Natural killer cell treated with Interleukin-12 subunit alpha and Interleukin-12 subunit beta and Interleukin-15 and Interleukin-18, amount 100 ng/mL, for 72 hours (primary cell): ENCODE data around the gene PAM16. TPM values are rescaled to one million over a fixed set of nuclear protein-coding genes. Genes with fewer than 3 reads are reported as not detected.

Experiments
- ATAC-seq, 2 donors: fragments of 150-1000 bp; cut with Tn5 transposase in 1 of 2; sonication (Bioruptor Pico), chemical (Tn5 transposase) in 1 of 2; 2 replicates each; pipeline ENCODE4 v1.10.0; 2021
- DNase-seq: peaks from one replicate; pipeline ENCODE4 v3.0.0; 2022; ENCODE audit warnings: low spot score
- H3K27ac Mint-ChIP-seq, 2 donors: 1 replicate in 1 of 2; 2 replicates in 1 of 2; pipeline ENCODE4 v1.8.0; 2022; ENCODE audit warnings: mixed read lengths in 2 of 2, mild to moderate bottlenecking in 1 of 2, moderate library complexity in 1 of 2
- H3K27me3 Mint-ChIP-seq, 2 donors: 1 replicate in 1 of 2; 2 replicates in 1 of 2; pipeline ENCODE4 v1.8.0; 2022; ENCODE audit warnings: mixed read lengths in 2 of 2
- H3K36me3 Mint-ChIP-seq: one replicate; pipeline ENCODE4 v1.8.0; 2022; ENCODE audit warnings: mixed read lengths
- H3K4me1 Mint-ChIP-seq, 2 donors: 1 replicate in 1 of 2; 2 replicates in 1 of 2; pipeline ENCODE4 v1.8.0; 2022; ENCODE audit warnings: low read depth in 2 of 2, mixed read lengths in 2 of 2, mild to moderate bottlenecking in 1 of 2
- H3K4me3 Mint-ChIP-seq: one replicate; pipeline ENCODE4 v1.8.0; 2022; ENCODE audit warnings: mixed read lengths
- H3K9me3 Mint-ChIP-seq: 2 replicates; pipeline ENCODE4 v1.8.0; 2022; ENCODE audit warnings: mixed read lengths
- total RNA-seq, 2 donors: library from RNA; stranded (reverse); gene quantifications; one replicate each; pipeline ENCODE4 v1.2.3, GENCODE V29; 2022

PAM16 gene
- total RNA-seq, 2 donors from 2014 or later = 59.0 to 114 TPM

- peak within 1 kb of the TSS; percentile 26 to 39 for H3K27ac Mint-ChIP-seq
- H3K4me3 Mint-ChIP-seq = peak within 1 kb of the TSS; percentile 93
- no peaks in the 10 kb centered on the region for H3K9me3 Mint-ChIP-seq
- peaks cover 10 to 12% of the 10 kb centered on the region in 2 donors for H3K27me3 Mint-ChIP-seq
- DNase-seq (no peak), ATAC-seq (peak; percentile 73 to 83)
- H3K4me1 Mint-ChIP-seq = peaks cover 11 to 14% of the 10 kb centered on the region in 2 donors
- peaks cover 5% of the 10 kb centered on the region for H3K36me3 Mint-ChIP-seq
Measured at GRCh38 chr16:4315186-4316107, 35.7 kb downstream of the PAM16 start, which contains the start of gene GLIS2. TSS of gene GLIS2 (plus strand) at chr16:4316067. CDS start at chr16:4332281, 16,214 bp downstream.

GRCh38 chr16:4314532-4315185, 36.5 kb downstream of the PAM16 start:
- ATAC-seq (no peak), DNase-seq (no peak)
- Mint-ChIP-seq H3K9me3 (no peaks in the 10 kb centered on the region), H3K4me3 (peak overlapping the region; percentile 93), H3K4me1 (peaks cover 11 to 14% of the 10 kb centered on the region in 2 donors), H3K27me3 (peaks cover 10 to 12% of the 10 kb centered on the region in 2 donors), H3K27ac (peak overlapping the region; percentile 26 to 39), H3K36me3 (peaks cover 5% of the 10 kb centered on the region)

- Mint-ChIP-seq H3K27ac (peak overlapping the region; percentile 26 to 39), H3K4me1 (peaks cover 11 to 14% of the 10 kb centered on the region in 2 donors), H3K27me3 (peaks cover 10 to 12% of the 10 kb centered on the region in 2 donors), H3K9me3 (no peaks in the 10 kb centered on the region), H3K36me3 (peaks cover 5% of the 10 kb centered on the region), H3K4me3 (peak overlapping the region; percentile 93)
- DNase-seq = no peak
- no peak for ATAC-seq
Measured at GRCh38 chr16:4313563-4314531, 37.3 kb downstream of the PAM16 start.

- H3K4me1 Mint-ChIP-seq = peaks cover 19 to 25% of the 10 kb centered on the region in 2 donors
- H3K4me3 Mint-ChIP-seq = no peak overlapping the region
- H3K27me3 Mint-ChIP-seq = peaks cover 8 to 10% of the 10 kb centered on the region in 2 donors
- H3K36me3 Mint-ChIP-seq = peaks cover 10% of the 10 kb centered on the region
- ATAC-seq = no peak
- H3K9me3 Mint-ChIP-seq = no peaks in the 10 kb centered on the region
- peak overlapping the region in 1 of 2 donors; percentile 16 for H3K27ac Mint-ChIP-seq
- peak; percentile 74 for DNase-seq
Measured at GRCh38 chr16:4309833-4310266, 41.3 kb downstream of the PAM16 start.

- Mint-ChIP-seq H3K27me3 (peaks cover 3 to 5% of the 10 kb centered on the region in 2 donors), H3K36me3 (peaks cover 5% of the 10 kb centered on the region), H3K4me3 (peak overlapping the region; percentile 65), H3K27ac (peak overlapping the region; percentile 91 to 97), H3K4me1 (peaks cover 13 to 19% of the 10 kb centered on the region in 2 donors), H3K9me3 (no peaks in the 10 kb centered on the region)
- DNase-seq (no peak), ATAC-seq (no peak)
Measured at GRCh38 chr16:4309102-4309832, 41.9 kb downstream of the PAM16 start.

- Mint-ChIP-seq H3K4me3 (peak overlapping the region; percentile 98), H3K27me3 (no peaks in the 10 kb centered on the region), H3K27ac (peak overlapping the region; percentile 91 to 97), H3K9me3 (no peaks in the 10 kb centered on the region), H3K4me1 (peaks cover 9 to 19% of the 10 kb centered on the region in 2 donors), H3K36me3 (peaks cover 5% of the 10 kb centered on the region)
- ATAC-seq (peak; percentile 96 to 98), DNase-seq (peak; percentile 100)
Measured at GRCh38 chr16:4307215-4308037, 43.7 kb downstream of the PAM16 start.

- Mint-ChIP-seq H3K4me1 (peaks cover 9 to 19% of the 10 kb centered on the region in 2 donors), H3K9me3 (no peaks in the 10 kb centered on the region), H3K36me3 (peaks cover 5% of the 10 kb centered on the region), H3K27me3 (no peaks in the 10 kb centered on the region), H3K4me3 (peak overlapping the region; percentile 98), H3K27ac (peak overlapping the region; percentile 91 to 97)
- DNase-seq (no peak), ATAC-seq (no peak)
Measured at GRCh38 chr16:4306470-4307214, 44.5 kb downstream of the PAM16 start.

GRCh38 chr16:4303973-4304372, 47.1 kb downstream of the PAM16 start:
- peaks cover 5% of the 10 kb centered on the region for H3K36me3 Mint-ChIP-seq
- H3K9me3 Mint-ChIP-seq = no peaks in the 10 kb centered on the region
- no peaks in the 10 kb centered on the region for H3K27me3 Mint-ChIP-seq
- peaks cover 9 to 18% of the 10 kb centered on the region in 2 donors for H3K4me1 Mint-ChIP-seq
- DNase-seq (no peak), ATAC-seq (no peak)
- peak overlapping the region; percentile 42 for H3K4me3 Mint-ChIP-seq
- H3K27ac Mint-ChIP-seq = no peak overlapping the region

- ATAC-seq (no peak), DNase-seq (no peak)
- peaks cover under 1% of the 10 kb centered on the region for H3K36me3 Mint-ChIP-seq
- H3K4me3 Mint-ChIP-seq = no peak overlapping the region
- H3K27me3 Mint-ChIP-seq = no peaks in the 10 kb centered on the region
- H3K27ac Mint-ChIP-seq = peak overlapping the region in 1 of 2 donors; percentile 43
- peaks cover 5 to 13% of the 10 kb centered on the region in 2 donors for H3K4me1 Mint-ChIP-seq
- H3K9me3 Mint-ChIP-seq = no peaks in the 10 kb centered on the region
Measured at GRCh38 chr16:4301968-4302367, 49.2 kb downstream of the PAM16 start.

GRCh38 chr16:4301177-4301576, 49.9 kb downstream of the PAM16 start:
- H3K36me3 Mint-ChIP-seq = no peaks in the 10 kb centered on the region
- no peaks in the 10 kb centered on the region for H3K27me3 Mint-ChIP-seq
- peaks cover 0 to 7% of the 10 kb centered on the region in 2 donors for H3K4me1 Mint-ChIP-seq

GRCh38 chr16:4298761-4299522, 52.2 kb downstream of the PAM16 start:
- ATAC-seq = no peak
- Mint-ChIP-seq H3K4me1 (peaks cover 0 to 3% of the 10 kb centered on the region in 2 donors), H3K36me3 (no peaks in the 10 kb centered on the region), H3K4me3 (no peak overlapping the region), H3K27ac (no peak overlapping the region), H3K27me3 (no peaks in the 10 kb centered on the region), H3K9me3 (no peaks in the 10 kb centered on the region)
- DNase-seq = no peak

More at GRCh38 chr16:4301177-4301576, 49.9 kb downstream of the PAM16 start:
- no peak for DNase-seq
- Mint-ChIP-seq H3K4me3 (no peak overlapping the region), H3K9me3 (no peaks in the 10 kb centered on the region), H3K27ac (peak overlapping the region in 1 of 2 donors; percentile 43)
- no peak for ATAC-seq
